GM18498 (cell line): ENCODE results near the gene CACNA1E.
A peak's percentile ranks its signal among the peaks of the same experiment; 100 is the strongest.

Experiments used
- ATAC-seq: cut with Tn5 transposase; IDR thresholded peaks from one replicate; pipeline ENCODE4 v1.9.1; 2021; ENCODE audit warnings: mild to moderate bottlenecking, moderate library complexity; ENCODE audit not compliant: unreplicated experiment

The CACNA1E gene

DNA sequence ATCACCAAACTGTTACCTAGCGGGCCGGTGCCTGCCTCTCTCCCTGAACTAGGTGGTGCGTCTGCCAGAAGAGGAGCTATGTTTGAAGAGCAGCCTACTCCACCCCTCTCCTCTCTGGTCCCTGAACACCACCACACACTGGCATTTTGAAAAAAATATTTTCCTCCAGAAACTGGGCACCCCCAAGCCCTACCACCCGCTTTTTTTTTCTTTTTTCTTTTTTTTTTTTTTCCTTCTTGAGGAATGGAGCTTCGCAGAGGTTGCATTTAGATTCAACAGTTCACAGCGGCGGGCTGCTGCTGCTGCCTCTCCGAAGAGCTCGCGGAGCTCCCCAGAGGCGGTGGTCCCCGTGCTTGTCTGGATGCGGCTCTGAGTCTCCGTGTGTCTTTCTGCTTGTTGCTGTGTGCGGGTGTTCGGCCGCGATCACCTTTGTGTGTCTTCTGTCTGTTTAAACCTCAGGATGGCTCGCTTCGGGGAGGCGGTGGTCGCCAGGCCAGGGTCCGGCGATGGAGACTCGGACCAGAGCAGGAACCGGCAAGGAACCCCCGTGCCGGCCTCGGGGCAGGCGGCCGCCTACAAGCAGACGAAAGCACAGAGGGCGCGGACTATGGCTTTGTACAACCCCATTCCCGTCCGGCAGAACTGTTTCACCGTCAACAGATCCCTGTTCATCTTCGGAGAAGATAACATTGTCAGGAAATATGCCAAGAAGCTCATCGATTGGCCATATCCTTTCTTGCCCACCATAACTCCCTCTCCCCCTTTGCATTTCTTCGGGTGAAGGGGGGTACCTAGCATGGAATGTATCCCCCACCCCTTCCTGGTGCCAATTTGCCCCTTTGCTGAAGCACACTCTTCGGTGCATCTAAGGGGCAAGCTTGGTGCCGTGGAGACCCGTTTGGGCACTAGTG, at the start of gene CACNA1E:
TSS of gene CACNA1E (plus strand) at position 233 of the 911 bp plus-strand sequence. CDS start at position 461, 228 bp downstream.
- no peak for ATAC-seq

DNA sequence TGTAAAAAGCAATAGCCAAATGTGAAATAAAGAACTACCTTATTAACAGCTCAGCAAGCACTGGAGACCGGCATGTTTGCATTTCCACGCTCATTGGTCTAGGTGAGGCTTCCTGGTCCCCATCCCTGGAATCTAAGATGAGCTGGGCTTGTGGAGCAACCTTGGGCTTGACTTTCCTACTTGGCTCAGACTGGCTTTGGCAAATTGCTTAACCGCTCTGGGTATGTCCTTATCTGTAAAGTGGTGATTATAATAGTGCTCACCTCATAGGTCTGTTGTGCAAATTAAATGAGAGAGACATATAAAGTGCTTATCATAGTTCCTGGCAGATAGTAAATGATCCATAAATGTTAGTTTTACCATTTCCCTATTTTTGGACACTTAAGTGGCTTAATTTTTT, 49.4 kb upstream of the CACNA1E start:
- no peak for ATAC-seq

DNA sequence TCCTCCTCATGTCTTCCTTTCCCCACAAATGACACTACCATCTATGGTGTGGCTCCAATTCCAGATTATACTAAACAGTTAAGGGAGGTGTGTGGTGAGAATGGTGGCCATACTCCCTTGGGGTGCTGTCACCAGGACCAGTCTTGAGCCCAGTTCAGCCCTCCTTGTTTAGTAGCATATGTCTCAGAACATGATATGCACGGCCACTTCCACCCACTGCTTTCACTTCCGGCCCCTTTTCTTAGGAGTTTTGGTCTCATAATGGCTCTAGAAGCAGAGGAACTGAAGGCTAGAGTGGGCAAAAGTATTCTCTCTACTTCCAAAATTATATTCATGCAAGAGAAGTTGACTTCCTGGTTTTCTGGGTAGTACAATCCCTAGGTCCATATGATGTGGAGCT, 45.3 kb upstream of the CACNA1E start:
- peak; percentile 53 for ATAC-seq

DNA sequence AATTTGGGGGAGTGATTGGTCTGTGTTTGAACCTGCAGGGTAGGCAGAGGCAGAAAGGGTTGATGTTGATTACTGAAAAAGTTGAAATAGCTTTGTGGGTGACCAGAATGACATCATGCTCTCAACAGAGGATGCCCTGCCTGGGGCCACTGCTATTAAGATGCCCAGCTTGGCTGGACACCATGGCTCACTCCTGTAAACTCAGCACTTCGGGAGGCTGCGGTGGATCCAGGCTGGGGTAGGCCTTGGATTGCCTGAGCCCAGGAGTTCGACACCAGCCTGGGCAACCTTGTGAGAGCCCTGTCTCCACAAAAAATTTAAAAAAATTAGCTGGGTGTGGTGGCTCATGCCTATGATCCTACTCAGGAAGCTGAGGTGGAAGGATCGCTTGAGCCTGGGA, 42.8 kb upstream of the CACNA1E start:
- ATAC-seq, result no peak

DNA sequence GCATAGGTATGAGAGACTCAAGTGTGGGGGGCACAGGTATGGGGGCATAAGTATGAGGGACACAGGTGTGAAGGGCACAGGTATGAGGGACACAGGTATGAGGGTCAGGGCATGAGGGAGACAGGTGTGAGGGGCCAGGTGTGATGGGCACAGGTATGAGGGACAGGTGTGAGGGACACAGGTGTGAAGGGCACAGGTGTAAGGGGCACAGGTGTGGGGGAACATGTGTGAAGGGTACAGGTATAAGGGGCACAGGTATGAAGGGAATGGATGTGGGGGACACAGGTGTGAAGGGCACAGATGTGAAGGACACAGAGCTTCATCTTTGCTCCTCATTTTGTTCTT, 41.2 kb upstream of the CACNA1E start:
- no peak for ATAC-seq

DNA sequence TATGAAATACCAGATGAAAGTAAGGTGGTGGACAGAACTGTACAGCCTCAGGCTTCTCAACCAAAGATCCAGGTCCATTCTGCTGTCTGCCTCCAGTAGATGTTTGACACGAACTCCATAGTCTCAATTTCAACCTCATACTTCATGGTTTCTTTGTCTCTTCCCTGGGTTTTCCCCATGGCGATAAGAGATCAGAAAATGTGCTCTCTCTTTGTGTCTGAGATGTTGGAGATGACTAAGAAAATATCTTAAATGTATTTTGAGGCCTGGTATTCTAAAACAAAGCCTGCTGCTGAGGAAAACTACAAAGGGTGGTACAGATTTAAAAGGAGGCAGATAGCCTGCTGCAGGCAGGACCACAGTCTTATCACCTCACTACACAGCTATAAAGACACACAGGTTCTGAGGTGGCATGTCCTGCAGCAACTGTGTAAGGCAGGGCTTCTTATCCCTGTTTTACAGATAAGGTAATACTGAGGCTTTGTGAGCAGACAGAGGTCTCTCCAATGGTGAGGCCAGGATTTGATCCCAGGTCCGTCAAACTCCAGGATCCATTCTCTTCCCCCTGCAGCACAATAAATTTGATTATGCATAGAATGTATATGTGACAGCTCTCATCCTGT, 40.0 kb upstream of the CACNA1E start:
- no peak for ATAC-seq

DNA sequence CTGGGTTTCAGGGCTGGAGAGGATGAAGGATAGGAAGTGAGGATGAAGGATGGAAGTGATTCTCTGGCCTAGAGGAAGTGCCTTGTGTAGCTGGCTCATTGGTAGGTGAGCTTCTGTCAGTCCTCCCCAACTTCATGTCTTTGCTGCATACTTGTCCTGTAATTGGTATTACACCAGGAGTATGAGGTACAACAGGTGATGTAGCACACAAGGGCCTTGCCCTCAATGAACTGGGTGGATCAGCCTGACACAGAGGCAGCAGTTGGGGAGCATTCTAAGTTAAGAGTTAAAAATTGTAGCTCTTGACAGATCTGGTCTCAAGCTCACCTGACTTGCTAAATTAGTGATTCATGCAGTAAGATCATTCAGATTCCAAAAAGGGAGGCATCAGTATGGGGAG, 37.9 kb upstream of the CACNA1E start:
- ATAC-seq, result no peak

DNA sequence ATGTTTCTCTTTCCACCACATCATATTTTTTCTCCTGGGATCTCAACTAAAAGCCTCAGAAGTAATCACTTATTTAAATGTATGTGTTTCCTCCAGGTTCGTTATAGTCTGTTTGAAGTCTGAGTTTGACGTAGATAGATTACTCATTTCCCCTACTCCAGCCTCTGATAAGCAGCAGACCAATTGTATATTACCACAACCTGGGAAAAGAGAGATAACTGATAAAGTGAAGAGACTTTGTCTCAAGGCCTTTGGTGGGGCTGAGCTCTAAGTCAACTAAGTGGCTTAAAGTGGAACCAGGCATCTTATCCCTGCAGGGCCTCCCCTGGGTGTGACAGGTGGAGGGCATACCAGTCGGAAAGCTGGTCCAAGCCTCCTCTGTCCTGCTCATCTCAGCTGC, 34.9 kb upstream of the CACNA1E start:
- no peak for ATAC-seq

DNA sequence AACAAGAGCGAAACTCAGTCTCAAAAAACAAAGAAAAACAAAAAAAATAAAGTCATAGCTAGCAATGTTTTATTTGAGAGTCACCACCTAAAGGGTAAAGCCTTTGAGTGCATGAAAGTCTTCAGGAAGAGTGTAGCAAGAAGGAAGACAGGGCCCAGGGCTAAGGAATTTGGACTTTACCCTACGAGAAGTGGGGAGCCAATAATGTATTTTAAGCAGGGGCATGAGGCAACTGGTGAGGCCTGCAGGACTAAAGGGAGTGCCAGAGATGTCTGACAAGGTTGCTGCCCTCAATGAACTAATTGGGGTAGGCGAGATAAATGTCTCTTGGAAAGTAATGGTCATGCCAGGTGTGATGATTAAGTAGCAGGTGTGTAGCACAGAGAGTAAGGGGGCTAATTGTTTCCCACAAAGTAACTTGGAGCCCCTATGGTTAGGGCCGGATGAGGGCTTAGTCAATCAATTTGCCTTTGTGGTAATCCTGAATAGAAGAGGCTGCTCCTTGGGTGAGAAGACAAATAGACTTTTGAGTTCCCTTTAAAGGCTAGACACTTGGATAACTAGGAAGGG, 31.6 kb upstream of the CACNA1E start:
- no peak for ATAC-seq

DNA sequence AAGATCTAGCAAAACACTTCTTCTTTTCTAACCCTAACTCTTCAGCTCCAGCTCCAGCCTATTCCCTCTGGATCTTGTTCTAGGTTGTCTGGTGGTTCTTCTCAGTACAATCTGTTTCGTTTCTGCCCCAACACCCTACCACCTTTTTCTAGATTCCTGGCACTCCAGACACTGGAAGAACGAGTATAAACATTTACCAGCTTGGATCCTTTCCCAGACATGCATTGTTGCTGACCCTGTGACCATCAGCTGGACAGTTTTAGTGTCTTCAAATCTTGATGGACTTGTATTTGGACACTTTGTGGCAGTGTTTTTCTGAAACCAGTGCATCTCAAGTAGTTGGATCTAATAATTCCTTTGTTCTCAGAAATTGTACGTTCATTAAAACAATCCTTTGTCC, 30.6 kb upstream of the CACNA1E start:
- ATAC-seq, result no peak

DNA sequence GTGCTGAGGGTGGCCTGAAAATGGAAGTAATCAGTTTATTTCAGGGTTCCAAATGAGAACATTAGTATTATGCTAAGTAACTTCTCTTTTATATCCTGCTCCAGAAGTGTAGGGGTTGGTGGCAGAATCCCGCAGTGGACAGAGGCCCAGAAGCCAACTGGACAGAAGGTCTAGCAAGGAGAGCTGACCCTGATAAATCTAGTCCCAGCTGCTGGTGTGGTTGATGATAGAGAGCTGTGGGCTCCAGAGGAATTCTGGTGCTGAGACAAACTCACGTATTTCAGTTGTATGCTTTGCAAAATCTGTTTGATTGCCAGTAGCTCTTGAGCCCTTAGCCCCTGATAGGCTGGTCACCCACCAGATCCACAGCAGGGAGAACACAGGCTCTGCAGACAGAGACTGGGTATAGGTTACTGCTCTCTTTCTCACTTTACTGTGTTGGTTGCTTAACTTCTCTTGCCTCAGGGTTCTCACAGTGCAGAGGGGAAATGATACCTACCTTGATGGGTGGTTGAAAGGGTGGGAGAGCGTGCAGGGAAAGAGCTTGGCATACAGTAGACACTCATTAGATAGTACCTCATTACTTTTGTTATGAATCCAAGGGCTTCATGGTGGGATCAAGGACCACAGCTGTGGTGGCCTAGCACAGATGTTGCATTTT, 29.6 kb upstream of the CACNA1E start:
- ATAC-seq, result no peak

DNA sequence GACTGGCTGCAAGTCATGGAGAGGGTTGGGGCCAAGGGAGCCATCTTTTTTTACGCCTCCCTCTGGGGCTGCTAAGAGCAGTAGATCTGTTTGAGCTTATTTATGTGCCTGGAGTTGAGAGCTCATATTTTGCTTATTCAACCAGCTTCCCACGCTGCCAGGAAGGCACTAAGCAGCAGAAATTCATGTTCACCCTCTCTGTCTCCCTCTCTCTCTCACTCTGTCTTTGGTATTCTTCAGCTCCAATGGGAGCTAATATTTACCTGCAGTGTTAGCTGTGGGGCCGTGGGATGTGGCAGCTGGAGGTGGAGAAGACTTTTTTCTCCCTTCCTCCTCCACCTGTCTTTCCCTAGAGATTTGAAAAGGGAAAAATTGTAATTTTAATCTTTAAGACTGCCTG, 26.8 kb upstream of the CACNA1E start:
- no peak for ATAC-seq

DNA sequence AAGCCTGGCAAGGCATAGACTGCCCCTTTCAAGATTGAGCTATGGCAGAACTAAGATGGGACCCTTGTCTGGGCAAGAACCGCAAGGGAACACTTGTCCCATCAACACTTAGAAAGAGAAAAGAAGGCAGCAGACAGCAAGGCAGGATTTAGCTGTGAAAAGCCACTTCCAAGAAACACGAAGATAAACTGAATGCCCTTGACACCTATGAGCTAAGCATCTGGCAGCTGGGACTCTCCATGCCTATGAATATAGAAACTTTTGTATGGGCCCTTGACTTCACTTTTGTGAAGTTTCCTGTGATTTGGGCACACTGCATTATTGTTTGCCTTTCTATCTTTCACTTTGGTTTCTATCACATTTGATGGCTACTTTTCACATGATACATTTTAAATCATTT, 24.9 kb upstream of the CACNA1E start:
- ATAC-seq, result no peak

DNA sequence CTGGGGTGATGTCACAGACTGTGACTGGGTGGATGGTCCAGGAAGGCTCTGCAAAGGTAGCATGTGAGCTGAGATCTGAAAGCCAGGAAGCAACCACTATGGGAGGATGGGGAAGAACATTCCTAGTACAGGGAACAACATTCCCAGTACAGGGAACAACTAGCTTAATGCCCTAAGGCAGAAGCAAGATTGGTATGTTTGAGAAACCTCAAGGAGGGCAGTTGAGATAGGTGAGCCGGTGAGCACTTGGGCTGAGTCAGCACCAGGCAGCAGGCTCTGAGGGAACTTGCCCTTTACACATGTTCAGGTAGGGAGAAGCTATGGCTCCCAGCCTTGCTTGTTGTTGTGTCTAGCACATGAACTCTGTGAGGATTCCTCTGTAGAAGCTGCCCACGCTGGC, 24.2 kb upstream of the CACNA1E start:
- no peak for ATAC-seq

DNA sequence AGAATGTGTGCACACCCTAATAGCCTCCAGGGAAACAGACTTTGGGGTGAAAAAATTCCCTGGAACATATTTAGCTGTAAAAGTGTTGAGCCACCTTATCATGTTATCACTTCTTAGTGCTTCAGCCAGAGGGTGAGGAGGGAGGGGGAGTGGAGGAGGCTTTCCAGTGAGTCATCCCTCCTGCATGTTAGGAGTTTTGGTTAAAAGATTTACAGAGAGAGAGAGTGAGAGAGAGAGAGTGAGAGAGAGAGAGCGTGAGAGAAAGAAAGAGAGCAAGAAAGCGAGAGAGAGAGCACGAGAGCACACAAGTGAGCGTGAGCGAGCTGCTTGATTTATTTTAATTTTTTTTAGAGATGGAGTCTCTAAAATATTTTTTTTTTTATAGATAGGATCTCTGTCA, 13.5 kb upstream of the CACNA1E start:
- ATAC-seq, result no peak

DNA sequence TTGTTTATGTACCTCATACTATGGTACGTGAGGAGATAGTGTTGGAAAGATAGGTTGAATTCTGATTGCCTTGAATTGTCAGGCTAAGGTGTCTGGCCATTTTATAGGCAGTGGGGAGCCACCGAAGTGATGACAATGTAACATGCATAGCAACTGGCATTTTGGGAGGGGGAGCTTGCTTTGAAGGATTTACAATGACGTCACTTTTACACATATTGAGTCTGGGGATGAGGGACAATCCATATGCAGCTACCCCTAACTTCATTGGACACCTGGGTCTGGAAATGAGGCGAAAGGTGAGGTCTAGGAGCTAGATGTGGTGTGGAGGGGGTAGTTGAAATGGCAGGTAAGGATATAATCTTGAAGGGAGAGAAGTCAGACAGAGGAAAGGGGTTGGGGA, 7.7 kb upstream of the CACNA1E start:
- ATAC-seq, result no peak

DNA sequence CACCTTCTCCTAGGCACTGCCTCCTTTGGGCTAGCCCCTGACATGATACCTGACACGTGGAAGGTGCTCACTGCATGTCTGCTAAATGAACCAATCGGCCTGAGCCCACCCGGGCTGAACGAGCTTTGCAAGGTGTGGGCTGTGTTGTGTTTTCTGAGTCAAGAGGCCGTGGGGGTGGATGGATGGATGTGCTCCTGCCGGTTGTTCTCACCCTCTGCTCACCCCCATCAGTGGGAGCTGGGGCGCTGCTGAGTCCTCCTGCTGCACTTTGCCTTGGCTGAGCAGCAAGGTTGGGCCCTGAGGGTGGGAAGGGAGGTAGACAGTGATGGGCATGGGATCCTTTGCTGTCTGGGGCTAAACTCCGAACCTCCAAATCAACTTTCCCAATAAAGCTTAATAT, 6.7 kb upstream of the CACNA1E start:
- no peak for ATAC-seq

DNA sequence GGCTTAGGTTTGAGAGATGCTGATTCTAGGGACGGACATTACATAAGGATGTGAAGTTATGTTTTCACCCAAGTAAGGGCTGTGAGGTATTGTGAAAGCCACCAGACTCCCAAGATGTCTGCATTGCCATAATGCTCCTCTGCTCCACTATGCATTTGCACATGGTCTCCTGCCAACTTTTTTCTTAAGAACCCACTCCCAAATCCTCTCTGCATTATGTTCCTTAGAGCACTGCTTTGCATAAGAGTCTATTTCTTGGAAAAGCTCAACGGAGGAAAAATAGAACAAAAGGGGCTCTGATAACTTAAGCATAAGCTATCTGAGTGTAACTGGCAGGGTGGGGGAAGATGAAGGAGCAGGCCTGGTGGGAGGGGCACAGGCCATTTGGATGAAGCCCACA, 5.0 kb upstream of the CACNA1E start:
- no peak for ATAC-seq

DNA sequence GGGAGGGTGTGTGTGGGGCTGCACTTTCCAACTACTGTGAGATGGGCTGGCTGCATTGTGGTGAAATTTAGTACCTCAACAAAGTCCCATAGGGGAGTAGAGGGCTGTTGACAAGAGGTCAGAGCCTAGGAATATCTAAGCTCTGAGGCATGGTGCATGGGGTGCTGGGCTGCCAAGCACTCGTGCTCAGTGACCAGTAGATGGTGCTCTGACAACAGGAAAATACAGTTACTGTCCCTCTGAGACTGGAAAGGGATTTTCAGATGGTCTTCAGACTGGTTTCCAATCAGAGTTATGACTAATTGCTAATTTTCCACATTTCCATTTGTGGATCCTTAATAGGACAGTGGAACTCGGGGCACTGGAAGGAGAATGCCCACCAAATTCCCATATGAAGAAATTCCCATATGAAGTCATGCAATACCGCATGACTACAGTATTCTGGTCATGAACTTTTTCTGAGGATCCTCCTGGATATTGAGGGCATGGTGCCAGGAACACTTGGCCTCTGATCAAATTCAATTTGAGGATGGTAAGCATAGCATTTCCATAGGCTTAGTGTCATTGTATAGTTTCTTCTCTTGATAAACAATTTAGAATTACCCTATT, 4.1 kb upstream of the CACNA1E start:
- ATAC-seq, result peak; percentile 47

DNA sequence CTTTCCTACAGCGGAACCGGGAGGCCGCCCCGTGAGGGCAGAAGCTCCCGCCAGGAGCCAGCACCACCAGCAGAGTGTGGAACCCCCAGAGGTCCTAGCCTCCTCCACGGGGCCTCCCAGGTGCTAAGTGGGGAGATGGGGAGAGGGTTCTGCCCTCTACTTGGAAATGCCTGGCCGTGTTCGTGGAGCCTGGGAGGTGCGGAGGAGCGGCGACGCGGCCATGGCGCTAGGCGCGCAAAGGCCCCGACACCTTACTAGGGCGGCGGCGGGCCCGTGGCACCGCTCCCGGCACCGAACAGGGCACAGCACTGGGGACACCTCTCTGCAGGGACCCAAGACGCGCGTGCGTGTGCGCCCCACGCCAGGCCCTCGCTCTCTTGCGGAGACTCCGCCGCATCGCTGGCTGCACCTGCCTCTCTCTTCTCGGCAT, 1.3 kb upstream of the CACNA1E start:
- no peak for ATAC-seq
